GM18858 (cell line): ENCODE measurements around the gene SCLY.
"Not testable (repeated sequence)": the region's sequence is repeated elsewhere in the genome, so short reads cannot be mapped to it uniquely, and the experiment has no call there.

Experiments
- ATAC-seq: cut with Tn5 transposase; IDR thresholded peaks from one replicate; pipeline ENCODE4 v1.9.1; 2021; ENCODE audit not compliant: unreplicated experiment

SCLY gene

DNA sequence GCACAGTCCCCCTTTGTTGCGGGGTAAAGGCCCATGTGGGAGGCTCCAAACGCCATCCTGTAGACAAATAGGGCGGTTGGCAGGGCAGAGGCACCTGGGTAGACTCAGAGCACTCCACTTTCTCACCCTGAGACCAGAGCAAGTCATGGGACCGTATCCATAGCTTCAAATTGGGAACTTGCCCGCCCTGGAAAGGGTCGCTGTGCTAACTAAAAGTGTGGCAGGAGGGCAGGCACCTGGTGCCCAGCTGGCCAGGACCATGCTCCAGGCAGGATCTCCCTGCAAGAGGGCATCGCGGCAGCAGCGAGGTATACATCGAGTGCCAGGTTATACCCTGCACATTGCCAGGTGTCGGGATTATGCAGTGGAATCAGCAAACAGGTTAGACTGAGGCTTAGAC is 20.8 kb upstream of the SCLY start:
- no peak for ATAC-seq

DNA sequence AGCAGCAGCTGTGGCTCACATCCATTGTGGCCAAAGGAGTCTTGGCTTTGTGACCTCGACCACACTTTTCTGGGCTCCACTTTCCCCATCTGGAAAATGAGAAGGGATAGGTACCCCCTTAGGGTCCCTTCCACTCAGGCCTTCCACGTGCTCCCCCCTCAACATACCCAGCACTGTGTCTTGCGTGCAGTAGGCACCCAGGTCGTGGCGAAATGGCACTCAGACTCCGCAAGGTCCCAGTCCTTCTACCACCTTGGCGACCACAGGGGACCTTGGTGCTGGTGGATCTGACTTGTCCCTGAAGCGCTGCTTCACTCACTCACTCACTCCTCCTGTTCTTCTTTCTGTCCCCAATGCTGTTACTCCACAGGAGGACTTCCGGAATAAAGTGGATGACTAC is 19.9 kb upstream of the SCLY start:
- ATAC-seq, result no peak

GRCh38 chr2:238042090-238042489 is 18.7 kb upstream of the SCLY start:
- ATAC-seq, result no peak

DNA sequence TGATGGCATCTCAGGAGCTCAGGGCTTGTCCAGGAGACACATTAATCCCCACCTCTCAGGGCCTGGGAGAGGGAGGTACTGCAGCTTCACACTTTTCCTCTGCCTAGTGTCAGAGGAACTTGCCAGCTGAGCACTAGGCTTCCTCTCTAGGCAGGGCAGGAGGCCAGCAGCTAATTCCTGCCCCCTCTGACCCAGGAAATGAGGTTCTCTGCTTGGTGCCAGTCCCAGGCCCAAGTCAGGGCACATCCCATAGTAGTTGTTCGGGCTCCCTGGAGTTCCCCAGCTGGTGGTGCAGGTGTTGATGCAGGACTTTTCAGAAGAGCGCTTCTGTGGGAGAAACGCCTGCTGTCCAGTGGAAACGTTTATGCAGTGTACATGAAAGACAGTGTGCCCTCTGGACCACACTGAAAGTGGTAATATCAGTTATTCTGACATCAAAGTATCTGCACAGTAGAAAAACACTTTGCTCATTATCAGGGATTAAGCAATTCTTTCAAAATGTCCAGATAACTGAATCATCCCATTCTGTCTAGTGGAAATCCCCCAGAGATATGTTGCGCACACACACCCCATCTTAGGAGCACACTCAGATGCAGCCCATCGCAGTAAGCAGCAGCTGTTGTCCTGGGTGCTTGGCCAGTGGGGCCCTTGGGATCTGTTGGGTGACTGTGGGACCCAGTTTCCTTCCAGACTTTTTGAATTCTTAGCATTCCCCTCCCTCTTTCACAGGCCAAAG is 17.8 kb upstream of the SCLY start:
- ATAC-seq, result no peak

- ATAC-seq, result no peak
Measured at GRCh38 chr2:238043851-238044250, 16.9 kb upstream of the SCLY start.

GRCh38 chr2:238045575-238045974 is 15.2 kb upstream of the SCLY start:
- no peak for ATAC-seq

DNA sequence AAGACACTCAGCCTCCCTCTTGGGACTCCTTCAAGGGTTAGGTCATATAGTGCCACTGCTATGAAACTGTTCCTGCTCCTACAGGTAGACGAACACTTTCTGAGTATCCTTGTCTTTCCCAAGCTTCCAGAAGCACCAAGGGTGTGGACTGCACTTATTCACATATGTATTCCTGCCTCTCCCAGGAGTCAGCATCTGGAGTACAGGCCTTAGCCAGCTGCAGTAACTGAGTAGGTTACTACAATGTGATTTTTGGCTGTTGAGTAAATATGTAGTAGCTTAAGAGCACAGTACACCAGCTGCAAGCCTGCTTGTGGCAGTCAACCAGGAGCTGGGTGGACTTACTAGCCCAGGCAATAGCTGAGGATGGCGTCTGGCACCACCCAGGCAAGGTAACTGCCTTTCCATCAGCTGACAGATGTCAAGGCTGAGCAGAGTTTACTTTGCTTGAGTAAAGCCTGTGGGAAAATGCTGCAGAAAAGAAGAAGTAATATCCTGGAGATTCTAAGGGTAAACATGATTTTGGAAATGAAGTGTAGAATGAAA is 14.0 kb upstream of the SCLY start:
- ATAC-seq, result no peak

DNA sequence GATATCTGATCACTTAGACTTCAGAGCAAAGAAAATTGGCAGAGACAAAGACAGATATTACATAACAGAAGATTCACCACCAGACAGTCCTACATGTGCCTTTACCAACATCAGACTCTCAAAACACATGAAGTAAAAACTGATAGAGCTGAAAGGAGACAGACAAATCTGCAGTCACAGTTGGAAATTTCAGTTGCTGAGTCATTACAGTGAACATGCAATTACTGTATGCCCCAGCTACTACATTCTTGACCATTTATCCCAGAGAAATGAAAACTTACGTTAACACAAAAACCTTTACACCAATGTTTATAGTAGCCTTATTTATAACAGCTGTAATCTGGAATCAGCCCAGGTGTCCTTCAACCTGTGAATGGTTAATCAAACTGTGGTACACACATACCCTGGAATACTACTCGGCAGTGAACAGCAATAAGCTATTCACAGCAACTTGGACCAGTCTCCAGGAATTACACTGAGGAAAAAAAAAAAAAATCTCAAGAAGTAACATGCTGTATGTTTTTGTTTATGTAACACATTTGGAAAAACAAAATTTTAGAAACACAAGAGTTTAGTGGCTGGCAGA is 7.5 kb upstream of the SCLY start:
- no peak for ATAC-seq

DNA sequence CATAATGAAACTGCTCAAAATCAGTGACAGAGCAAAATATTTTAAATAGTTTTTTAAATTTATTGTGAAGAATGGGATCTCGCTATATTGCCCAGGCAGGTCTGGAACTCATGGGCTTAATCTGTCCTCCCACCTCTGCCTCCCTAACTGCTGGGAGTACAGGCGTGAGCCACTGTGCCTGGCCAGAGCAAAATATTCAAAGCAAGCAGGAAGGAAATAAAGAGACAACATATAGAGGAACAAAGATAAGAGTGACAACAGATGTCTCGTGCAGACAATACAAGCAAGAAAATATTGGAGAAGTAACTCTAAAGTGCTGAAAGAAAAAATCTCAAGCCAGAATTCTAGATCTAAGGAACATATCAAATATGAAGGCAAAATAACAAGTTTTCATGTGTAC is 5.0 kb upstream of the SCLY start:
- no peak for ATAC-seq

DNA sequence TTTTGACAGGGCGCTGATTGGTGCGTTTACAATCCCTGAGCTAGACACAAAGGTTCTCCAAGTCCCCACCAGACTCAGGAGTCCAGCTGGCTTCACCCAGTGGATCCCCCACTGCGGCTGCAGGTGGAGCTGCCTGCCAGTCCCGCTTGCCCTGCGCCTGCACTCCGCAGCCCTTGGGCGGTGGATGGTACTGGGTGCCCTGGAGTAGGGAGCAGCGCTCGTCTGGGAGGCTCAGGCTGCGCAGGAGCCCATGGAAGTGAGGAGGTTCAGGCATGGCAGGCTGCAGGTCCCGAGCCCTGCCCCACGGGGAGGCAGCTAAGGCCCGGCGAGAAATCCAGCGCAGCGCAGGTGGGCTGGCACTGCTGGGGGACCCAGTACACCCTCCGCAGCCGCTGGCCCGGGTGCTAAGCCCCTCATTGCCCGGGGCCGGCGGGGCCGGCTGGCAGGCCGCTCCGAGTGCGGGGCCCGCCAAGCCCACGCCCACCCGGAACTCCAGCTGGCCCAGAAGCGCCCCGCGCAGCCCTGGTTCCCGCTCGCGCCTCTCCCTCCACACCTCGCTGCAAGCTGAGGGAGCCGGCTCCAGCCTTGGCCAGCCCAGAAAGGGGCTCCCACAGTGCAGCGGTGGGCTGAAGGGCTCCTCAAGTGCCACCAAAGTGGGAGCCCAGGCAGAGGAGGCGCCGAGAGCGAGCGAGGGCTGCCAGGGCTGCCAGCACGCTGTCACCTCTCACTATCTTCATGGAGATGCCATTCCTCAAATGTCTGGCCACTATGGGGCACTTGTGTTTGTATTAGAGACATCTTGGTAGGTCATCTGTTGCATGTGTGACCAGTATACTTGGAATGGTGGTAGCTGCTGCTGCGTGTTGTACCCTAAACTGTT is 2.9 kb upstream of the SCLY start:
- ATAC-seq, result not testable (repeated sequence)

DNA sequence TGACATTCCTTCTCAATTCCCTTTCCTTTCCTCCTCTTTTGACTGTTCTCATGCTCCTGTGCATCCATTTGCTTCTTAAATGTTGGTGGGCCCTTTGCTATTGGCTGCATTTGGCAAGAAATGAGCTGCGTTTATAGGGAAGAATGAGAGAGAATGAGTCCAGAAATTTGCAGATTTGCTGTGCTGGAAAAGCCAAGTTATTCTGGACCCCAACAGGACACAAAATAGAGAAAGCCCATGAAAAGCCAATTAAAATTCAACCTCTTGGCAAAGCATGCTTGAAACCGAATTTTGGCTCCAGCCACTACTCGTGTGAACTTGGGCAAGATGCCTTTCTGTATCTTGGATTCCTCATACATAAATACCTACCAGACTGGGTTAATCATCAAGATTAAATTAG is 1.3 kb upstream of the SCLY start:
- ATAC-seq, result no peak

GRCh38 chr2:238060096-238060541 is 682 bp upstream of the SCLY start:
- no peak for ATAC-seq

DNA sequence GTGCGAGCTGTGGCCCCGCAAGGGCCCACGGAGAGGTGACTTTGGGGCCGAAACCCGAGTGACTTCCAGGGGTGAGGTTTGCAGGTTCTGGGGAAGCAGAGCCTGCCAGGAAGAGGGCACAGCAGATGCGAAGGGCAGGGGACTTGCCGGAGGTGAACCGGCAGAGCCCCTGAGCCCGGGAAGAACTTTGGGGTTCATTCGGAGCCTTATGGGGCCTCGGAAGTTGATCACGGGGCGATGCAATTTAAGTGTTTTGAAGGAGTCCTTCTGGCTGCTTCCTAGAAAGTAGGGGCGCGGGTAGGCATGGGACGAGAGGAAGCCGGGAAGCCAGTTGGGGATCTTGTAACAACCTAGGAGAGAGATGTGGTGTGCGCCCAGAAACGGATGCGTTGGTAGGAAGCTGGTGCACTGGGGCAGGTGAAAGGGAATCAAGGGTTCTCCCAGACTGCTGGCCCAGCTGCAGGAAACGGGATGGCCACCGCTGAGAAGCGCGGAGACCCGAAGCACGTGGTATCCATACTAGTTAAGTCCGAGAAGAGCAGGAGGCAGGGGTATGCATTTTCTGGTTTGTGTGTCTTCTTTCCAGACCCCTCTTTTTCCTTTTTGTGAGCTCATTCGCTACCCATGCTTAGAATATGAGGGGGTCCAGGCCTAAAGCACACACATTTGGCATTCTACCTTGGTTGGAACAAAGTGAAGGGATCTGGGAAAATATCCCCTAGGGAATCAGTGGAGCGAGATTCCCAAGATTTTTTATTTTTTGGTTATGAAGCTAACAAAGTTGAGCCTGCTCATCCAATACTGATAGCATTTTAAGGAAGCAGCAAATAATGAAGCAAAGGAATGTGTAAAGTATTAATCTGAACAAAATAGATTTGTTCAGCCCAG is 758 bp downstream of the SCLY start:
- no peak for ATAC-seq

- ATAC-seq, result no peak
Measured at GRCh38 chr2:238063414-238064189, 2.8 kb downstream of the SCLY start.

- no peak for ATAC-seq
Measured at GRCh38 chr2:238064376-238064775, 3.6 kb downstream of the SCLY start.

GRCh38 chr2:238065071-238065846 is 4.5 kb downstream of the SCLY start:
- ATAC-seq, result no peak

- no peak for ATAC-seq
Measured at GRCh38 chr2:238066218-238066617, 5.4 kb downstream of the SCLY start.

GRCh38 chr2:238066718-238067117 is 5.9 kb downstream of the SCLY start:
- ATAC-seq, result not testable (repeated sequence)

GRCh38 chr2:238067939-238068338 is 7.1 kb downstream of the SCLY start:
- no peak for ATAC-seq
